Measurements from ENCODE around the gene SYCP2L.

SYCP2L gene

DNA sequence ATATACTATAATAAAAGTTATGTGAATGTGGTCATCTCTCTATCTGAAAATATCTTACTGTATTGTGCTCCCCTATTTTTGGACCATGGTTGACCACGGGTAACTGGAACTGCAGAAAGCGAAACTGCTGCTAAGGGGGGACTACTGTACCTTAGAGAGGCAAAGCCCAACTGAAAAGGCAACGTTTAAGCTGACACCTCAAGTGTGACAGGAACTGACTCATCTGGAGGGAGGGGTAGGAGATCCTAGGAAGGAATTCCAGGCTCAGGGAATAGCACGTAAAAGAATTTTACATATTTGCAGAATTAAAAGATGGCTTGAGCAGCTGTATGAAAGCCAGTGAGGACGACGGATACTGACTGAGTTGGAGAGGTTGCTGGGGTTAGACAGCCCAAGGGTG lies 122.5 kb downstream of the SYCP2L start:
- DNase-seq, result no peak

DNA sequence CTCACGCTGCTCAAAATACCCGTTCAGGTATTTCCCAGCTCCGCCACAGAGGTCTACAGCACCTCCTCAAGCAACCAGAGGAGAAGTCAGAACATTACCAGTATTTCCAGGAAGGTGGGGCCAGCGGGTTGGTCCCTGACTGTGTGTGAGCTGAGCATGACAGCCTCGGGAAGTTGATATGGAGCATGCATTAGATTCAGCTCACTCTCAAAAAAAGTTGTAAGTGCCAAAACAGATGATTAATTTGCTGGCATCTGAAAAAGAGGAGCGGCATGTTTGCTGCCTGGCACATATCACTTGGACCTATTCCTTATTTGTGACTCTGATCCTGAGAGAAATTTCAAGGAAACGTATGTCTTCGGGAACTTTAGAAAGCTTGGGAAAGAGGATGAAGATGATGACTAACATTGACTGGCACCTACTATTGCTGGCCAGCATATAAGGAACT lies 125.0 kb downstream of the SYCP2L start:
- no peak for DNase-seq

DNA sequence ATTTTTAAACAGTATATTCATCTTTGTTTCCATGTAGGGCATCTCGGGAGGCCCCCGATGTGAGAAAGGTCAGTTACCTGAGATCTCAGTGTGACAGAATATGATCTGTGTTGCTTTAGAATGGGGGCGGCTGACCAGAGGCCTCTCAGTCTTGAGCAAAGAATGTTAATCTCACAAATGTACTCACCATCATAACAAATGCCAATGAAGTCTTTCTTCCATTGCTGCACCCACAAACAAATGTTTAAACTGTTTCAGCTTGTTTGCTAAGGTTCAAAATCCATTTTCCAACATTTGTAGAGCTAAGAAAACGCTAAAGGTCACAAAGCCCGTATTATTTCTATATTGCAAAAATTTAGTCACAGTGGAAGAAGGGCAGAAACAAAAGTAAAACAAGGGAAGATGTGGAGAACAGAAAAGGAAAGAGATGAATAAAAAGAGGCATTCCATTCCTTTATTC lies 125.5 kb downstream of the SYCP2L start:
- DNase-seq, result no peak

DNA sequence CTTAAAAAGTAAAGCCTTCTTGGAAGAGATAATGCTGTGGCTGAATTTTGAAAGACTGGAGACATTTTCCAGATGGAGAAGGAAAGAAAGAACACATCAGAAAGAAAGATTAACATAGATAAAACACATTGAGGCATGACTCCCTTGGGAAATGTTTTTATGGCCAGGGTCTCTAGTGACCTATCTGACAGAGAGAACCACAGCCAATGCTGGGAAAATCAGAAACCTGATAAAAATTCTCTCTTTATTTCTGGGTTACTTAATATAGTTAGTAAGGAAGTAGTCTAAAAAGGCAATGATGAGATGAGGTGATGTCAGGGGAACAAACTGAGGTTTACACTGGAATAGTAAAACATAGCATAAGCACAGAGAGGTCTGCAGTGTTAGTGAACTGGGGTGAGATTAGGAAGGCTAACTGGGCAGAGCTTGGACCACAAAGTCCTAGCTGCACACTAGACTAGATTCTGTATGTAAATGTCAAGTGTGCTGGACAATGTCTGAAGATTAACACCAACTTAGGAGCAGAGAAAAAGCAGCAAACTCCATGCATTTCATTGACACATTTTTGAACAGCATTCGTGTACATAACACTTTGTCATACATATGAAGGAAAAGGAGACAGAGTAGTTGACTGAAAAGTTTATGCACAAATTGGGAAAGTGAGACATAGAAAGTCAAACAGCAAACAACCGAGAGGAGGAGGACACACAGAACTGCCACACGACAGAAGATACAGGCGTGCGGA lies 126.3 kb downstream of the SYCP2L start:
- DNase-seq, result no peak

DNA sequence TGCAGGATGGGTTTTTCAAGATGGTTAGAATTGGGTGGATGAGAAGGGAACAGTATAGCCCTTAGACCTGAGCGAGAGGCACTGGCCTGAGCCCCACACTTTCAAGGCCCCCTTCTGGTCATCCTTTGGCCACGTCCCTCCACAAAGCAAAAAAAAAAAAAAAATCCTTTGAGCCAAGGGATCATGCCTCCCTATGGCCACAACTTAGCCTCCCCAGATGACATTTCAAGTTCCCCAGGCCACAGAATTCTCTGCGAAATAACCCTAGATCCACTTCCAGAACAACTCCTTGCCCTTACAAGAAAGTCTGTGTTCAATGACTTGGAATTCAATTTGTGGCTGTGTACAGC lies 126.8 kb downstream of the SYCP2L start:
- no peak for DNase-seq

DNA sequence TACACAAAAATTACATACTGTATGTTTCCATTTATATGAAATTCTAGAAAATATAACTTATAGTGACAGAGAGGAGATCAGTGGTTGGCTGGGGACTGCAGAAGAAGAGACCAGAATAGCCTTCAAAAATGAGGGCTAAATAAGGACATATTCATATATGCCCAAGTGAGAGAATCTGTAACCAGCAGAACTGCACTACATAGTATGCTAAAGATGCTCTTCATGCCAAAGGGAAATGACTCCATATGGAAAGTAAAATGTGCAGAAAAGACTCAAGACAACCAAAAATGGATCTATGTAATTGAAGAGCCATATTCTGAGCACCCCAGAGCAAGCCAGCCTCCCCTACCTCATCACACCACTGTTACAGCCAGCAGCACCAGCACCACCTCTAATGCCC lies 128.2 kb downstream of the SYCP2L start:
- no peak for DNase-seq

DNA sequence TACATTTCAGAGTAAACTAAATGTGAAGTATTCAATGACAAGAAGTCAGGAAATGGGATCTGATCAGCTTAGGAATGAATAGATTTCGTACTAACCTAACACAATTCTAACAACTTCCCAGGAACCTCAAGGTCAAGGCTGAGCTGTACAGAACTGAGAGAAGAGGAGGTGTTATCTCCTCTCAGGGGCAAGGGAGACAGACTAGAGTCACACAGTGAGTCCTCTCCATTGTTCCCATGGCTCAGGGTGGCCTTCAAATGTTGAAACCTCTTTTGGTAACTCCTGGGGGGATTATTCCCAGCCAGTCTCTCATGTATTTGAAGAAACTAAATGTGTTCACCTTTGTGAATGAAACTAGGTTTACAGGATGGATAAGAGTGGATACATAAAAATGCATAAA lies 129.6 kb downstream of the SYCP2L start:
- no peak for DNase-seq

DNA sequence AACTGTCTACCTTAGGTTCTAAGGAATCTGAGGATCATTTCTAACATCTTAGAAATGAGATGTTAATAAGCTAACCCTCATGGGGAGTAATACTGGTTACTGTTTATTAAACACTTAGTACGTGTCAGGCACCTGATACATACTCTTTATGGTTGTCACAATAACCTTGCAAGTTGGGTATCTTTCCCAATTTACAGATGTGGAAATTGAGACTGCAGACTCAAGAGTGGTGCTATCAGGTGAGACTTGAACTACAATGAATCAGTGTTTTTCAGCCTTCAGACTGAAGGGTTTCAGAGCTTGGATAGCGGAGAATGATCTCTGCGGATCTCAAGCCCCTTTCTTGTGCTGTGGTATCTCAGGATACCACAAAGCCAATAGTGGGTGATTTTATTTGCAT lies 130.2 kb downstream of the SYCP2L start:
- no peak for DNase-seq

DNA sequence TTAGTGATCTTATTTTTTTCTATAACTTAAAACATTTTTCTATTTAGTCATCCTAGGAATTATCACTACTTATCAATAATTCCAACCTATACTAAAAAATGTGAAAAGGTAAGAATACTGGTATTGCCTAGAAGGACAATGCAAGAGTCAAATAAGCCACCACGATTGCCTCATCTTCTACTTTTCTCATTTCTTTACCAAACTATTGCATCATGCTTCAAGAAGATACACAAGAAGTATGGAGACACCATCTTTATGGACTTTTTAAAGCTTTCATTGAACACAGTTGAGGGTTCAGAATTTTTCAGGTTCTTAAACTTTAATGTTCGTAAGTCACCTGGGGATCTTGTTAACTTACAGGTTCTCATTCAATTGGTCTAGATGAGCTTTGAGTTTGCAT lies 131.4 kb downstream of the SYCP2L start:
- DNase-seq, result no peak

DNA sequence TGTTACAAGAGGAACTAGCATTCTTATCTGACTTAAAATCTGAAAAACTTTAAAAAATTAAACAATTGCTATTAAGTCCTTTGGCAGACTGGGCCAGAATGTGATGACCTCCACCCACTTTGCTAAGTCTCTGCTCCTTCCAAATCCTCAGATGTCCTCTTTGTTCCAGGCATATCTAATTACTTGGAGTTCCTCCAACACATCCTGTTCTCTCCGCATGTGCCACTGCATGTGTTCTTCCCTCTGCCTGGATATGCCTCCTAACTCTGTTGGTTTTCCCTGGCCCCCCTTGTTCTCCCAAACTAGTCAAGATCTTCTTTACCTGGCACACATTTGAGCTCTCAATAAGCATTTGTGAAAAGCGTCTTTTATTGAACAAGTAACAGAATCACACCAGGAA lies 134.2 kb downstream of the SYCP2L start:
- no peak for DNase-seq

DNA sequence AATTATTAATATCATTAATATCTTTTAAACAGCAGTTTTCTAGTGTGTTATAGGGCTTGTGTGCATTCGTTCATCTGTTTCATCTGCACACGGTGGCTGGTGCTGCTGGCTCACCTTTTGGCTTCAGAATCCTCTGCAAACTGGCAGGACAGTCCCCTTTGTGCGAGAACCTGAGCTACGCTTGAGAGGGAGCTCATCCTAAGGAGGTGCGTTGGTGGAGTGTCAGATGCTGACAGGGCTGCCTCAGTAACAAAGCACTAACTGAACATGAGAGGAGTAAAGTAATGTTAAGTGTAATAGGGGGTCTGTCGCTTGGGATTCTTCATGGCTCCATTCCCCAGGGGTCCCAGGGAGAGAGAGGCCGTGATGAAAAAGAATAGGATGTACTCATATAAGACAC lies 134.9 kb downstream of the SYCP2L start:
- no peak for DNase-seq

DNA sequence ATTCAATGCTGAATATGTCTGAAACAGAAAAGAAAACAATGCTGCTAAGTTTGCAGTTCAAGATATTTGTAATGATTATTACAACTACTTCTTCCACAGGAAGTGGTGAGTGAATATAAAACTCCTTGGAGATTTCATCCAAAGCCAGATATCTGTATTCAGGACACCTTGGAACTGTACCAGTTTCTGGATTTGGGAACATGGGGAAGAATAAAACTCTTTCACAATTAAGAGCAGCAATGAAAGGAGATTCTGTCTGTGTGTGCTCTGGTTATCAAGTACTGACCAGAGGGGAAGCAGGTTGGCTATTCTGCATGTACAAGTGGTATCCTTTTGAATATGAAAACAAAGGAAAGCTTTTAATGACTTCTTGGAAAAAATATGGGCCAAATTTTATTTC lies 136.2 kb downstream of the SYCP2L start:
- DNase-seq, result no peak

All from T-helper 1 cell (primary cell).